ENCODE measurements around the gene KCNF1.

- TF ChIP-seq YY1 (IDR thresholded peaks at IDR 0.05; ENCODE audit: insufficient read depth, insufficient read length) (no peak), ZNF274 (IDR thresholded peaks at IDR 0.05; ENCODE audit: low read depth, low read length) (no peak), SUZ12 (IDR thresholded peaks at IDR 0.05; ENCODE audit: extremely low read depth, insufficient read depth, insufficient read length) (no peak)
Observed at GRCh38 chr2:10880586-10881321, 31.0 kb upstream of the KCNF1 start.
